Endothelial cell of umbilical vein (primary cell): Measurements from ENCODE around the gene ELMO1. TPM values are rescaled to one million over a fixed set of nuclear protein-coding genes. Genes with fewer than 3 reads are reported as not detected.

Source experiments
- BruUV-seq: library from RNA; stranded (reverse); fragments of 400-500 nt; replicated peaks from 2 replicates; lab custom pipeline; 2021; lab: Mats Ljungman, UMichigan
- CTCF ChIA-PET: fragments of 300-600, 350-600 bp; sonication (Branson Sonifier 250); formaldehyde crosslinking; loops from one replicate; lab custom pipeline; 2021; ENCODE audit warnings: antibody characterized with exemption, inconsistent platforms; lab: Charles Lee
- POLR2A ChIA-PET: fragments of 300-600, 350-600 bp; sonication (Branson Sonifier 250); formaldehyde crosslinking; loops from one replicate; lab custom pipeline; 2021; ENCODE audit warnings: antibody characterized with exemption, inconsistent platforms; lab: Charles Lee
- DNase-seq: peaks from one replicate; pipeline ENCODE4 v3.0.0-alpha.2; 2011; ENCODE audit warnings: low read depth, low spot score
- FAIRE-seq: peaks from 2 replicates; lab custom pipeline; 2011; peaks lifted over from hg19 to GRCh38; lab: Jason Lieb, UNC
- H2AFZ ChIP-seq: 2 replicates; pipeline ENCODE4 v1.6.0; 2012; ENCODE audit warnings: low read depth, low read length, control low read depth, inconsistent platforms
- H3K27ac ChIP-seq: 2 replicates; pipeline ENCODE4 v1.5.1; 2011; ENCODE audit warnings: low read depth, mild to moderate bottlenecking, control low read depth, low read length, moderate library complexity; ENCODE audit not compliant: insufficient read depth
- H3K27me3 ChIP-seq, 2 experiments: 2 replicates each; pipeline versions ENCODE4 v1.6.0 to v1.6.1; 2011; ENCODE audit warnings: low read length in 2 of 2, mixed read lengths in 1 of 2; ENCODE audit not compliant: control insufficient read depth in 2 of 2, insufficient read depth in 2 of 2
- H3K36me3 ChIP-seq, 2 experiments: 2 replicates in 1 of 2; 3 replicates in 1 of 2; pipeline ENCODE4 v1.5.1; 2011; ENCODE audit warnings: low read length in 2 of 2, mild to moderate bottlenecking in 1 of 2, moderate library complexity in 1 of 2; ENCODE audit not compliant: control insufficient read depth in 2 of 2, insufficient read depth in 2 of 2; ENCODE audit errors: extremely low read depth in 1 of 2
- H3K4me1 ChIP-seq: 3 replicates; pipeline ENCODE4 v1.5.1; 2011; ENCODE audit warnings: mild to moderate bottlenecking, low read length; ENCODE audit not compliant: control insufficient read depth, insufficient read depth; ENCODE audit errors: extremely low read depth
- H3K4me2 ChIP-seq: 2 replicates; pipeline ENCODE4 v1.6.1; 2011; ENCODE audit warnings: low read length, control low read depth, mixed read lengths; ENCODE audit not compliant: insufficient read depth
- H3K4me3 ChIP-seq, 3 experiments: fragments of 200-600 bp in 1 of 3; sonication (generic), shearing (Covaris generic) in 1 of 3; replicated peaks in 1 of 3; 2 replicates each; pipeline ENCODE4 v1.5.1; 2011 to 2016; ENCODE audit warnings: control low read depth in 3 of 3, low read length in 3 of 3, mild to moderate bottlenecking in 2 of 3, inconsistent platforms in 1 of 3, low read depth in 1 of 3, moderate library complexity in 1 of 3; ENCODE audit not compliant: insufficient read depth in 1 of 3
- H3K79me2 ChIP-seq: 2 replicates; pipeline ENCODE4 v1.6.0; 2012; ENCODE audit warnings: low read length, inconsistent platforms; ENCODE audit not compliant: control insufficient read depth, insufficient read depth
- H3K9ac ChIP-seq: replicated peaks from 2 replicates; pipeline ENCODE3; 2011; ENCODE audit warnings: low read length, control low read depth; ENCODE audit not compliant: insufficient read depth; ENCODE audit errors: extremely low read depth
- H3K9me1 ChIP-seq: replicated peaks from 3 replicates; pipeline ENCODE4 v1.6.0; 2011; ENCODE audit warnings: mild to moderate bottlenecking, low read length; ENCODE audit not compliant: control insufficient read depth, insufficient read depth; ENCODE audit errors: extremely low read depth
- H3K9me3 ChIP-seq: replicated peaks from 2 replicates; pipeline ENCODE4 v1.5.1; 2012; ENCODE audit warnings: low read length, inconsistent platforms; ENCODE audit not compliant: control insufficient read depth, insufficient read depth
- H4K20me1 ChIP-seq: replicated peaks from 2 replicates; pipeline ENCODE3; 2011; ENCODE audit warnings: mild to moderate bottlenecking, low read length; ENCODE audit not compliant: control insufficient read depth, insufficient read depth; ENCODE audit errors: extremely low read depth
- EZH2 ChIP-seq: IDR thresholded peaks from 2 replicates; pipeline ENCODE4 v1.6.1; 2012; ENCODE audit warnings: borderline replicate concordance, low read depth, mild to moderate bottlenecking, moderate library complexity, low read length, inconsistent platforms; ENCODE audit not compliant: severe bottlenecking
- FOS ChIP-seq: IDR thresholded peaks from 2 replicates; pipeline ENCODE4 v1.6.1; 2011; ENCODE audit warnings: mild to moderate bottlenecking, low read length, moderate library complexity, borderline replicate concordance; ENCODE audit not compliant: insufficient read depth
- GATA2 ChIP-seq: IDR thresholded peaks from 2 replicates; pipeline ENCODE4 v1.7.0; 2011; ENCODE audit warnings: low read depth, mild to moderate bottlenecking, moderate library complexity, mixed read lengths, low read length; ENCODE audit not compliant: insufficient read length, insufficient read depth
- JUN ChIP-seq: IDR thresholded peaks from 2 replicates; pipeline ENCODE4 v1.6.1; 2011; ENCODE audit warnings: borderline replicate concordance, low read depth; ENCODE audit not compliant: insufficient read length, insufficient read depth
- MAX ChIP-seq: IDR thresholded peaks from 2 replicates; pipeline ENCODE4 v1.6.1; 2011; ENCODE audit not compliant: insufficient read depth, insufficient read length
- MYC ChIP-seq: IDR thresholded peaks from one replicate; pipeline ENCODE4 v1.6.1; 2011; ENCODE audit warnings: mild to moderate bottlenecking, low read depth, low read length
- POLR2A ChIP-seq: IDR thresholded peaks from 2 replicates; pipeline ENCODE4 v1.6.1; 2012; ENCODE audit warnings: low read depth, mild to moderate bottlenecking, control low read depth, low read length
- POLR2AphosphoS5 ChIP-seq: IDR thresholded peaks from 2 replicates; pipeline ENCODE4 v1.6.1; 2012; ENCODE audit warnings: low read depth, mild to moderate bottlenecking, control low read depth, low read length, moderate library complexity; ENCODE audit not compliant: insufficient read depth
- dilution Hi-C: fragments of 300-500 bp; cut with MboI; formaldehyde crosslinking; loops from one replicate; pipeline ENCODE4 v1.15.0; 2019; ENCODE audit warnings: low sequenced_read_pairs; ENCODE audit not compliant: extremely low pct_ligation_motif_present
- intact Hi-C: fragments of 100-400 bp; cut with micrococcal nuclease; formaldehyde crosslinking; loops from one replicate; pipeline ENCODE4 v1.10.0; 2022
- polyA plus RNA-seq, 4 experiments: library from polyadenylated mRNA; depleted of rRNA in 3 of 4; stranded (reverse) in 3 of 4; unstranded in 1 of 4; fragments of >200 nt; gene quantifications; 2 replicates each; pipeline versions ENCODE4 v1.2.1 to v1.2.3, GENCODE V29; 2011 to 2012; ENCODE audit warnings: missing spikeins in 1 of 4
- total RNA-seq: library from RNA; stranded (reverse); gene quantifications from 2 replicates; pipeline ENCODE4 v1.2.3, GENCODE V29; 2021
- TF ChIP-seq, protein P1 (sequence below), 2 donors: IDR thresholded peaks; 1 replicate in 1 of 2; 2 replicates in 1 of 2; pipeline ENCODE4 v1.5.1; 2011; ENCODE audit warnings: low read length in 2 of 2, mild to moderate bottlenecking in 2 of 2, moderate library complexity in 2 of 2, control low read depth in 1 of 2, inconsistent platforms in 1 of 2, low read depth in 1 of 2; ENCODE audit not compliant: insufficient read depth in 1 of 2; ENCODE audit errors: extremely low read depth in 1 of 2

The ELMO1 gene
- total and polyA plus RNA-seq, 2 donors (not counting 3 experiments of a cell fraction or from before 2014, with no cell fraction given), result 17.0 to 30.6 TPM

DNA sequence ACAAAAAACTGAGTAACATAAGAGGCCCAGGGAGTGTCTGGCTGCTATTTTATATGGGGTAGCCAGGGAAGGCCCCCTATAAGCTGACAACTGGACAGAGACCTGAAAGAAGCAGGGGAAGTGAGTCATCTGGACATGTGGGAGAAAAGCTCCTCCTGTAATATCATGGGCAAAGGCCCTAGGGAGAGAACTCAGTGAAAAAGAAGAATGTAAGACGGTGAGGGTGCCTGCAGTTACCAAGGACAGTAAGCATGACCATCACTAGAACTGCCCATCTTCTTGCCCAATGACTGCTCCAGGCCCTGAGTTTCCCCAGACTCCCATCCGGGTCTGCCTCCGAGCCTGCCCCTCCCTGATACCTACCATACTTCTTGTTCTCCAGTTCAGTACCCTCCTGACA is 2.3 kb downstream of the ELMO1 start:
- Histone ChIP-seq H3K9me1 (no peaks in the 10 kb centered on the region), H3K4me2 (no peak overlapping the region), H3K27ac (no peak overlapping the region), H3K79me2 (no peaks in the 10 kb centered on the region), H3K36me3 (no peaks in the 10 kb centered on the region), H4K20me1 (no peaks in the 10 kb centered on the region), H3K4me3 (no peak overlapping the region), H3K4me1 (peaks cover 31% of the 10 kb centered on the region), H3K9ac (no peak overlapping the region), H3K9me3 (no peaks in the 10 kb centered on the region), H2AFZ (no peak overlapping the region), H3K27me3 (no peaks in the 10 kb centered on the region)
- intact Hi-C loops, result loop anchor here (2.0 to 10.0 kb wide), 3 partner anchors 16 to 412 kb away; no protein-coding TSS in a partner anchor
- POLR2A ChIA-PET, result no interaction called here
- BruUV-seq, result no TSS peak
- DNase-seq (no peak), FAIRE-seq (no peak)
- CTCF ChIA-PET, result interaction anchor here (0.6 to 4.2 kb wide), 8 partner anchors 10 to 162 kb away, joined by 3 to 59 read pairs (median 7); no protein-coding TSS in a partner anchor
- TF ChIP-seq FOS, result peak; percentile 26
- TF ChIP-seq, protein P1, sequence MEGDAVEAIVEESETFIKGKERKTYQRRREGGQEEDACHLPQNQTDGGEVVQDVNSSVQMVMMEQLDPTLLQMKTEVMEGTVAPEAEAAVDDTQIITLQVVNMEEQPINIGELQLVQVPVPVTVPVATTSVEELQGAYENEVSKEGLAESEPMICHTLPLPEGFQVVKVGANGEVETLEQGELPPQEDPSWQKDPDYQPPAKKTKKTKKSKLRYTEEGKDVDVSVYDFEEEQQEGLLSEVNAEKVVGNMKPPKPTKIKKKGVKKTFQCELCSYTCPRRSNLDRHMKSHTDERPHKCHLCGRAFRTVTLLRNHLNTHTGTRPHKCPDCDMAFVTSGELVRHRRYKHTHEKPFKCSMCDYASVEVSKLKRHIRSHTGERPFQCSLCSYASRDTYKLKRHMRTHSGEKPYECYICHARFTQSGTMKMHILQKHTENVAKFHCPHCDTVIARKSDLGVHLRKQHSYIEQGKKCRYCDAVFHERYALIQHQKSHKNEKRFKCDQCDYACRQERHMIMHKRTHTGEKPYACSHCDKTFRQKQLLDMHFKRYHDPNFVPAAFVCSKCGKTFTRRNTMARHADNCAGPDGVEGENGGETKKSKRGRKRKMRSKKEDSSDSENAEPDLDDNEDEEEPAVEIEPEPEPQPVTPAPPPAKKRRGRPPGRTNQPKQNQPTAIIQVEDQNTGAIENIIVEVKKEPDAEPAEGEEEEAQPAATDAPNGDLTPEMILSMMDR (IDR thresholded peaks at IDR 0.05; ENCODE audit: extremely low read depth in 1 of 2, insufficient read depth in 1 of 2, low read depth in 1 of 2, low read length in 2 of 2), result no peak
- dilution Hi-C loops, result no loop called here

DNA sequence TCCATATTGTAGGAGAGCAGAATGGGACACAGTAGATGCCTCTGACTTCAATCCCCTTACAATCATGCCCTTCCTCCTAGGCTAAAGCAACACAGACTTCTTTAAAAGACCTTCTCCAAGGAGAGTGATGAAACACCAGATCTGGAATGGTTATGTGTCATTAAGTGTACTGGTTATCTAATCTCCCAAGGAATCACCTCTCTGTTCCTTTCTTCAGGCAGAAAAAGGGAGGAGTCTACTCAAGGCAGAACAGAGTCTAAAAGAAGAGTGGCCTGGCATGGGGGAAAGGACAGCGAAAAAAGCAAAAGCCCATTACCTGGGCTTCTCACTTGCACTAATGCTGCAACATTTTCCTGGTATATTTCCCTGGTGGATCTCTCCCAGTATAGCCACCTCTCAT is 2.9 kb downstream of the ELMO1 start:
- POLR2A ChIA-PET, result no interaction called here
- H3K4me1 ChIP-seq, result peaks cover 37% of the 10 kb centered on the region
- TF ChIP-seq POLR2AphosphoS5 (no peak), GATA2 (no peak), FOS (no peak), MAX (no peak), EZH2 (no peak), MYC (no peak), JUN (no peak), POLR2A (no peak)
- TF ChIP-seq, protein P1 (IDR thresholded peaks at IDR 0.05; ENCODE audit: extremely low read depth in 1 of 2, insufficient read depth in 1 of 2, low read depth in 1 of 2, low read length in 2 of 2), result no peak
- DNase-seq (no peak), FAIRE-seq (no peak)
- dilution Hi-C loops (no loop called here), intact Hi-C loops (loop anchor here (2.0 to 10.0 kb wide), 3 partner anchors 15 to 411 kb away; no protein-coding TSS in a partner anchor)
- no peaks in the 10 kb centered on the region for H3K27me3 ChIP-seq
- H3K27ac ChIP-seq, result no peak overlapping the region
- no peaks in the 10 kb centered on the region for H3K9me1 ChIP-seq
- CTCF ChIA-PET, result interaction anchor here (0.6 to 2.8 kb wide), 3 partner anchors 10 to 161 kb away, joined by 3 to 28 read pairs (median 3); no protein-coding TSS in a partner anchor
- H2AFZ ChIP-seq, result no peak overlapping the region
- no peaks in the 10 kb centered on the region for H3K9me3 ChIP-seq
- H3K36me3 ChIP-seq, result no peaks in the 10 kb centered on the region
- H3K4me3 ChIP-seq, result no peak overlapping the region
- no peaks in the 10 kb centered on the region for H3K79me2 ChIP-seq
- no peak overlapping the region for H3K4me2 ChIP-seq
- H4K20me1 ChIP-seq, result no peaks in the 10 kb centered on the region
- no peak overlapping the region for H3K9ac ChIP-seq
- no TSS peak for BruUV-seq
